T-helper 1 cell treated with Interleukin-12 subunit alpha and Interleukin-12 subunit beta and Interleukin-4 antibody, amounts not matched to agents 30 ng/mL and 1 ng/mL, for 36 hours (primary cell): ENCODE data around the gene PLEKHM3. TPM values are rescaled to one million over a fixed set of nuclear protein-coding genes. Genes with fewer than 3 reads are reported as not detected.

Experiments used
- intact Hi-C: fragments of 100-400 bp; cut with micrococcal nuclease; formaldehyde crosslinking; loops from one replicate; pipeline ENCODE4 v1.15.1; 2024
- total RNA-seq: library from RNA; stranded (reverse); gene quantifications from 2 replicates; pipeline ENCODE4 v1.2.3, GENCODE V29; 2022

The PLEKHM3 gene
- total RNA-seq, 1 donor from 2014 or later, result 6.8 TPM

DNA sequence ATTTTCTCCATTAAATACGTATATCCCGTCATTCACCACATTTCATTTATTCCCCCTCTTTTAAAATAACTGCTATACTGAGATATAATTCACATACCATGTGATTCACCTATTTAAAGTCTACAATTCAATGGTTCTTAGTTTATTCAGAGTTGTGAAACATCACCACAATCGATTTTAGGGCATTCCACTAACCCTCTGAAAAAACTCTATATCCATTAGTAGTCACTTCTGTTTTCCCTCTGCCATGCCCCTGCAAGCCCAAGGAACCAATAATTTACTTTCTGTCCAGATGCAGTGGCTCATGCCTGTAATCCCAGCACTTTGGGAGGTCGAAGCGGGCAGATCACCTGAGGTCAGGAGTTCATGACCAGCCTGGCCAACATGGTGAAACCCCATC lies 160.1 kb downstream of the PLEKHM3 start:
- intact Hi-C loops, result no loop called here

DNA sequence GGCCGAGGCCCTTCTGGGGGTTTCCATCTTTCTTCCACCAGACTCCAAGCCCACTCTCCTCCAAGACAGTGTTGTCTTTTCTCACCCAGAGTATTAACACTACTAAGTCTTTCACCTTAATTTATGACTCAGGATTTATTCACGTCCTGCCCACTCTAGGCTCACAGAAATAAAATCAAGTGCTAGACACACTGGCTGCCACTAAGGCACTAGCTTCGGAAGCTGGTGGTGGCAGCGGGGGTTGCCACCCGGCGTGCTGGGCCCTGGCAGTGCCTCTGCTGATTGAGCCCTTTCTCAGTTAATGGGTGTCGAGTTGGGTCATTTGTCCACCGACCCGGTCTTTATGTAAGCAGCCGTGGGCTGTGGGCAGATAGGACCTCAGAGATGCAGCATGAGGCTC lies 162.0 kb downstream of the PLEKHM3 start:
- intact Hi-C loops, result no loop called here

DNA sequence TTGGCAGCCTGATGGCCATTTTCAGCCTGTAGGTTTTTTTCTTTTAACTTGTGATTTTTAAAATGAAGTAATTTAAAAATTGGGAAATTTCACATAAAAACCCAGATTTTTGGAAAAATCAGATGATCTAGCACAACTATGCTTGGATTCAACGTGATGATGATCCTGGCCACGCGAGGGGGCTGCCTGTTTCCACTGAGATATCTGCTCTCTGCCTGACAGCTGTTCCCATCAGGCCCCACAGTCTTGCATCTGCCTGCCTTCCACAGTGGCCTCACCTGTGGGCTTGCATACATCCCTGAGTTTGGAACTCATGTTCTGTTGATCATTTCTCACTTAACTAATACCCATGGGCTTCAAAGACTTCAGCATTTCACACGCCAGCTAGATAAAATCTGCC lies 163.5 kb downstream of the PLEKHM3 start:
- intact Hi-C loops, result no loop called here

DNA sequence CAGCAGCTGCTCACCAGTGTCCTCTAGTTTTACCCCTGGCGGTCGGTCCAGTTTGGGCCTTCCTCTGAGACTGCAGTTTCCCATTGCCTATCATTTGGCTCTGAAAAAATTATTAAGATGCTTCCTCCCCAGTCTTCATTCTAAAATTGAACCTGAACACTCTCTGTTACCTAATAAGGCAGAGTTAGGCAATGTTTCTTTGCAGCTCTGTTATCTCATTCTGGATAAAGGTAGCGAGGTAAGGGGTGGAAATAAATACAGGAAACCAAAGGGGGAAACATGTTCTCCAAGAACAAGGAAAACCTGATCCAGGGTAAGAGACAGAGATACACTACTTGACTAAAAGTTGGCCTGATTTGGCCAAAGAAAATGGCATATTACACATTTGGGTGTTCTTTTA lies 164.6 kb downstream of the PLEKHM3 start:
- intact Hi-C loops, result no loop called here

DNA sequence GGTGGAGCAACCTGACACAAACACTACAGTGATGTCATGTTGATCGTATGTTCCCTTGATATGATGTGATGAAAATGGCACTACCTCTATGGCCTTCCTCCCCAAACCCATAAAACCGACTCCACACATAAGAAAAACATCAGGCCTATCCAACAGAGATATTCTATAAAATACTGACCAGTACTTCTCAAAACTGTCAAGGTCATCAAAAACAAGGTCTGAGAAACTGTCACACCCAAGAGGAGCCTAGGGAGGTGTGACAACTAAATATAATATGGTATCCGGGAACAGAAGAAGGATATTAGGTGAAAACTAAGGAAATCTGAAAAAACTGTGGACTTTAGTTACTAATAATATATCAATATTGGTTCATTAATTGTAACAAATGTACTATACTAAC lies 169.7 kb downstream of the PLEKHM3 start:
- intact Hi-C loops, result no loop called here

DNA sequence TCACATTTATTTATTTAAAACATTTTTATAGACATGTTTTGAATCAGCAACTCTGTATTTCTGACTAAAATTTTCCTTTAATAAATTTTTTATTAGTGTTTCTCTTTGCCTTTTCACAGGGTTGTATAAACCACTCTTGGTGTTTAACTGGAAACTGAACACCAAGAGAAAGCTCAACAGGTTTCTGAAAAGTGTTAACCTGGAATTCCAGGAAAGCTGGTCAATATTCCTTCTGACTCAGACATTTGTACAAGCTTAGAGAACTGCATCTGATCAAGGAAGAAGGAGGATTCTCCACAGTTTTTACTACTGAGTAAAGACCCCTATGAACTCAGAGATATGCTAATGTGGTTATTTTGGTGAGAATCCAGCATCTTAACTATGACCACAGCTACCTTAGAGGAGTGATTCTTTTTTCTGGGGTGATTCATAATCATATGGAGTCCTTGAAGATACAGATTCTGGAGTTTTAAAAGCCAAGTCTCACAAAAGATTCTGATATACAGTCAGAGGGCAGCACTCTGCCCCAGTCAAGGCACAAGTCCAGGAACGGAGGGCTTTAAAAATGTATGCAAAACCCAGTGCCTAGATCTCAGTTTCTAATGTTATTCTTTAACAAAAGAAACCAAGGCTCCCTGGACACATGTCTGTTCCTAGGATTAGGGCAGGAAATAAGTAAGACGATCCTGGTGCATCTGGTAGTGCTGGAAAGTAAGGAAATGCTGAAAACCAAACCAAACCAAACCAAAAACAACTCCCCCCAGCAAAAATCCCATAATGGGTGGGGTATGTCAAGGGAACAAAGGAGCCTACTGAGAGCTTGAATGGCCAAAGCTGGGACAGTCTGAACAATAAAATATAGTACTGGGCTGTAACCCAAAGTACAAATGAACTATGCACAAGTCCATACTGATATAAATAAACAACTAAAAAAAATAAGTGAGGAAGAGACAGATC lies 170.6 kb downstream of the PLEKHM3 start:
- intact Hi-C loops, result no loop called here

DNA sequence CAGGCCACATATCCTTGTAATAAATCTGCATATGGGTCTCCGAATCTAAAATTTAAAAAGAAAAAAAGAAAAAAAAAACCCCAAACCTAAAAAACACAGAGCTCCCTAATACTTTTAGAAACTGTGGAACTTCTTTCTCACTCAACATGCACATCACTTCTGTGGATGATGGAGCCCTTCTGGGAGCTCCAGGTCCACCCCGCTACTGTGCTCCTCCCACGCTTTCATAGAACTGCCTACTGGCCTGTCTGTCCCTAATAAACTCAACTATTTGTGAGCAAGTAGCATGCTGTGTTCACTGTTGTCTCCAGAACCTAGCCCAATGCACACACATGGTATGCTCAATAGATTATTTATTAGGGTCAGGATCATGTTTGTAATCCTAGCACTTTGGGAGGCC lies 172.5 kb downstream of the PLEKHM3 start:
- intact Hi-C loops, result no loop called here

DNA sequence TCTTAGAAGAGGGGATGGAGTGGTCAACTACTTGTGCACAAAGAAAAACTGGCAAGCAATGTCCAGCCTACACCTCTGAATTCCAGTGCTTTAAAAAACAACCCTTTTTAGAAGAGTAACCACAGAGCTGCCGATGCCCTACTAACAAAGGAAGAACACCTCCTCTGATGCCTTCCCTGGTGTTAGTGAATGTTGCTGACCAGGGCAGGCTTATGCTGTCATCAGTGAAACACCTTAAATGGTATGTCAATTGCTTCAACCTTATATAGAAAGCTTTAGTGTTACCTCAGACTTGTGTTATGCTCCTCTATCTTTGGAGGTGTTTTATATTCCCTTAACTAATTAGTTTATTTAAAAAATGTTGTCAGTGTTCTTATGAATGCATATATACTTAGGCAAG lies 175.9 kb downstream of the PLEKHM3 start:
- intact Hi-C loops, result no loop called here

DNA sequence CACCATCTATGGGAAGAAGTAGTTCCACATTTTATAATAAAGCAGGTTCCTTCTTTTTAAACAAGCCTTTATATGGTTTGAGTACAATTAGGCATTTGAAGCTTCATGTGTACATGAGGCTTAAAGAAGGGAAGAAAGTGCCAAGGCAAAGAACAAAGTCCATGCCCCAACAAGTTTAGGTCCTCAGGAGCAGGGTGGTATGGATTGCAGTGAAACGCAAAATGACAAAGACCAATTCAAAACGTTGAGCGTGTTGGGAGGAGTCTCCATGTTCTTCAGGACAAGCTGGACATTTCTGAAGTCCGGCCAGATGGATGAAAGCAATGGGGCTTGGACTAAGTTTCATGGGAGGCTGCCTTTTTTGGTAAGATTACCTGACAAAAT lies 176.8 kb downstream of the PLEKHM3 start:
- intact Hi-C loops, result no loop called here

DNA sequence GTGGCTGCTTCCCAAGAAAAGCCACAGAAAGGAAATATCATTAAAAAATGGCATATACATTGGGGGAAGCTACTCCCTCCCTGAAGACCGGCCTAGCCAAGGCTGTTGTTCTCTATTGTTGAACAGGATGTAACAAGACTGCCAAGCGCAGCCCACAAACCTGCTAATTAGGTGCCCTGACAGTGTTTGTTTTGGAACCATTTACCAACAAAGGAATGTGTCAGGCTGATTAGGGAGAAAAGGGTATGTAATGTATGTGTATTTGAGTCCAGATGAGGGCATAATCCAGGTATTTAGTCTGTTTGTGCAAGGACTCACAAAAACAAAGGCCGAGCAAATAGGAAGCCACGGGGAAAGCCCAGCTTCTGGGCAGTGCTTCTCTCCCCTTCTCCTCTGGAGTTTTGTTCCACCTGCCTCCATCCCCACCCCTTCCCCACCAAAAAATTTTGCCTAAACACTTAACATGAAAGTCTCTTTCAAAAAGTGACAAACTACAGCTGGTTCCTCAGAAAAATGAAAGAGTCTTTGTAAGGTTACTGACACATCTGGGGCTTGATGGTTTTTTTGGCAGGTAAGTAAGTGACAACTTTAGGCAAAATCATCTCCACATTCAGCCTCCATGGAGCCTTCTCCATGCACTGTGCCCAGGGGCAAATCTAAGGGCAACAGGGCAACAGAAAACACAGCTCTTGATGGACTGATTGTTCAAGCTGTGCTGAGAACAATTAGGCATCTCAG lies 177.4 kb downstream of the PLEKHM3 start:
- intact Hi-C loops, result no loop called here

DNA sequence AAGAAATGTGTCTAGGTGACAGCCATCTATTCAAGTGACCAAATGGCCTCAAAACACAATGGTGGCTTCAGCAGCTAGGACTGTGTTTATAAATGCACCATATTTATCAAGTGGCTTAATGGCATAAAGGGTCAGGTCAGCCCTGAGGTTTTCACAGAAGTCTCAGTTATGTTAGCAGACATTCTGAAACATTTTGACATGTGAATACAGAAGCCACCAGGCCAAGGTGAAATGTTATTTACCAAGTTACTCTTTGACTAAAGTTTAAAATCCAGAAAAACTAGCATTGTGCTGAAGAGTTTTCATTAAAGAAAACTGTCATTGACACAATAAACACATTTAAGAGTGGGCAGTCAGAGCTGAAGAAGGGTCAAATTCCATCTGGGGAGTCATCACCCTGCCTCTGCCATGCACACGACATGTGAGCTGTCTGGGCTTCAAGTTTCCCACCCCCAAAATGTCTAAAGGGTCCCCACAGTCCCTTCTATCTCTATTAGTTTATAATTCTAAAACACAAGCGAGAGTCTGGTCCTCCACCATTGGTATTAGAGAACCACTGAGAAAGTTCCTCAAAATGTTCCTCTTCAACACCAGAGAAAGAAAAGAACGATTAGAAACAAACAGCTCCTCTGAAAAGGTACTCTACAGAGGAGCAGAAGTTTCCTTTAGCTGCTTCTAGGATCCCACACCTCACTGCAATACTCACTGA lies 178.1 kb downstream of the PLEKHM3 start:
- intact Hi-C loops, result no loop called here

DNA sequence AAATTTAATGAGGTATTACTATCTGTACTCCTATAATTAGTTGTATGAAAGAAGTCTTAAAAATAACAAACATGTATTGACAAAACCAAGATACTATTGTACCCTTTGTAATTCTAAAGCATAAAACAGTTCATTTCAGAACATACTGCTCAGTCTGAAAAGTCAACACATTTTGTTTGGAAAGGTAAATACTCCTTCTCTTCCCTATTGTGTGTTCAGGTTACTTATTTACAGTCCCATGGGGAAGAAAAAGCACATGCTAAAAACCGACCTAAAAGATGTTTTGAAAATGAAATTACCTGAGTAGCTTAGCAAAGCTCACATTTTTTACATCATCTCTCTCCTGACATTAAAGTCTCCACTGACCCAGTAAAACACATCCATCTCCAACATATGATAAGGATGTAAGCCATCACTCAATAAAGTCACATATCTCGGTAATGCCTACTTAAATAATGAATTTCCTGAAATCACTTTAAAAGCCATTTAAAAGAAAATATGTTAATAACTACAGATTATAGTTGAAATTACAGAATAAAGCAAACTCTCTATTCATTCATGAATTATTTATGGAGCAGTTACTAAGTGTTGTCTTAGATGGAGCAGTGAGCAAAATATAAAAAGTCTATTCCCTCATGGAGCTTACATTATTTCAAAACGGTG lies 180.0 kb downstream of the PLEKHM3 start:
- intact Hi-C loops, result no loop called here

DNA sequence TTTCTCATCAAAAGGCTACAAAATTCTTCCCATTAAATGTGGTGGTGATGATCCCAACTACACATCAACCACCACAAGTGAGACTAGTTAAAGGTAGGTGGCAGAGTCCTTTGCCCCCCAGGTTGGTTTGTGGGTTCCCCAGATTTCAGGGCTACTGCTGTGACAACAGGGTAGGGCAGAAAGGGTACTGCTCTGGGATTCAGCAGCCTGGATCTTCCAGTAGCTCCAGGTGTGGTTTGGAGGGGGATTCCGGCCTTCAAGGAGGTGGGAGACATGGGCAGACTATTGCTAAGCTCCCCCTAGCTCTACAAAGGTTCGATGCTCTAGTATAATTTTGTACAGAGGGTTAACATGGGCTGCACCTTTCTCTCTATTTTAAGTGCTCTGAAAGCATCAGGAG lies 180.7 kb downstream of the PLEKHM3 start:
- intact Hi-C loops, result no loop called here

DNA sequence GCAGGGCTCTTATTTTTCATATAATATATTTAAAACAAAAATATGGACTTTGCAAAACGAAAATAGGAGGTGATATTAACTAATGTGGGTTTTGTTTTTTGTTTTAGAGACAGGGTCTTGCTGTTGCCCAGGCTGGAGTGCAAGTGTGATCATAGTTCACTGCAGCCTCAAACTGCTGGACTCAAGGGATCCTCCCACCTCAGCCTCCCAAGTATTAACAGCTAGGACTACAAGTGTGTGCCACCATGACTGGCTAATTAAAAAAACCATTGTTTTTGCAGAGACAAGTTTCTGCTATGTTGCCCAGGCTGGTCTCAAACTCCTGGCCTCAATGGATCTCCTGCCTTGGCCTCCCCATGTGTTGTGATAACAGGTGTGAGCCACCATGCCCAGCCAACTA lies 185.2 kb downstream of the PLEKHM3 start:
- intact Hi-C loops, result no loop called here

DNA sequence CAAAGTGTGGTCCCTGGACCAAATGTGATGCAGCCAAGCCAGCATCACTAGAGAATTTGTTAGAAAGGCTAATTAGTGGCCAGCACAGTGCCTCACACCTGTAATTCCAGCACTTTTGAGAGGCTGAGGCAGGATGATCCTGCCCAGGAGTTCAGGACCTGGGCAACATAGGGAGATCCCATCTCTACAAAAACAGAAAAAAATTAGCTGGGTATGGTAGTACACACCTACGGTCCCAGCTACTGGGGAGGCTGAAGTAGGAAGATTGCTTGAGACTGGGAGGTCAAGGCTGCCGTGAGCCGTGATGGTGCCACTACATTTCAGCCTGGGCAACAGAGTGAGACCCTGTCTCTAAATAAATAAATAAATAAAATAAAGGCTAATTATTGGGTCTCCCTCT lies 185.8 kb downstream of the PLEKHM3 start:
- intact Hi-C loops, result no loop called here

DNA sequence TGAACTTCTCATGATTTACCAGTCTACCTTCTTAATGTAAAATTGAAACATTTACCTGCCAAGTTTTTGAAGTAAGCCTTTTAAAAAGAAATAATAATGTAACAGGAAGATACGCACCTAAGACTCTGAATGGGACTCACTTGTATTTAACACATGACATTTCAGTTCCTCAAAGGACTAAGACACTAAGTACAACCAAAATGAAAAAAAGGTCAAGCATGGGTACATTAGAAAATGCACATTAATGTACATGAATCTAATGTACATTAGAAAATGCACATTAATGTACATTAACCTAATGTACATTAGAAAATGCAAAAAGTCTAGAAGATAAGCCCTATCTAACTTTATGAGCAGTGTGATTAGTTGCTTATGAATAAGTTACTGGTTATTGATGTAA lies 186.3 kb downstream of the PLEKHM3 start:
- intact Hi-C loops, result no loop called here

DNA sequence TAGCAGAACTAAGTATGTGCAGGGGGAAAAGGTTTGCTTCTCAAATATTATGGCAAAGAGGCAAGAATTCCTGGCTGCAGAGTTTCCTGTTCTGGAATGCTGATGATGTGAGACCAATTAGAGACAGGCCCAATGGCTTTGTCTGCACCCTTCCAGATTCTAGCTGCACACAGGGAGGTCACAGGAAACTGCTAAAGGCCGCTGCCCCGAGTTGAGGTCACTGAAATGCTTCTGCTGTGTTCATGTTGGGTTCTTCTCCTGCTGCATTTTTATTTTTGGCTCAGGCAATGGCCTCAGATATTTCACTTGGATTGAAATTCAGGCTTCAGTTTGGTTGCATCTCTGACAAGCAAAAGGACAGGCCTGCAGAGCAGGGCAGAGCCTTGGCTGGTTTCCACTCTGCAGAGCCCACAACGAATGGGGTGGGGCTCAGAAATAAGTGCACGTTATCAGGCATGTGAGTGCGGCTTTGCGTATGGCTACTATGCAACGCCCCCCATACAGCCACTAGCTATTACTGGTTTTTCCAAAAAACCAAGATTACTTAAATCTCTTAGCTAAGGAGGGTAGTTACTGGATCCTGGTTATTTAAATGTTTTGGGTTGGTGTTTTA lies 188.7 kb downstream of the PLEKHM3 start:
- intact Hi-C loops, result no loop called here

DNA sequence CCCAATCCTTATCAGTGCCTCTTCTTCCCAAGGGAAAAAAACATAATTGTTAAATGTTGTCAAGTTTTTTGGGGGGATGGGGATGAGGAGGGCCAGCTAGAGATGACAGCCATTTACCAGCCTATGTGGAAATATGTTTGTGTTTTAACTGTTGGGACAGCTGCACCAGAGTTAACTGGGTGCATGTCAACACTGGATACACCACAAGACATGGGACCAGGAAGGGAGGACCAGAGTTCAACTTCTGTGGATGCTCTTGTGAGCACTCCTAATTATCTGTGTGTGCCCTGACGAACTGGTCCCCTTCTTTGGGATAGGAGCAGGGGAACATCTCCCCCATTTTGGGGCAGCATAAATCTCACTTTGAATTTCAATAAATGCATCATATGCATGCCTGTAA lies 189.5 kb downstream of the PLEKHM3 start:
- intact Hi-C loops, result no loop called here

DNA sequence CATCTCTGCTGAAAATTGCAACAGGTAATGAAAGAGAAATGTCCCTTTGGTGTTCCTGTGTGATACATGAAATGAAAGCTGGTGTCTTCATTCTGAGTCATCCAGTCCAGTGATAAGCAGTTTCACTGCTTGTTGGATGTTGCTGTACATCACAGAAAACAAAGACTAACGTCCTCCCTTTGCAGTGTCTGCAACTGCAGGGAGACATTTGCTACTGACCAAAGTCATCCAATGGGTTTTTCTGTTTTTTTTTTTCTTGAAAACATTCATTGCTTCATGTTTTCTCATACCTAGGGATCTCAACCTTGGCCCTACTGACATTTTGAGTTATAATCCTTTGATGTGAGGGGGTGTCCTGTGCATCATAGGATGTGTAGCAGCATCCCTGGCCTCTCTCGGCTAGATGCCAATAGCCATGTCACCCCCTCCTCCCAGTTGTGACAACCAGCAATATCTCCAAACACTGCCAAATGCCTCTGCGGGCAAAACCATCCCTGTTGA lies 192.0 kb downstream of the PLEKHM3 start:
- intact Hi-C loops, result no loop called here

DNA sequence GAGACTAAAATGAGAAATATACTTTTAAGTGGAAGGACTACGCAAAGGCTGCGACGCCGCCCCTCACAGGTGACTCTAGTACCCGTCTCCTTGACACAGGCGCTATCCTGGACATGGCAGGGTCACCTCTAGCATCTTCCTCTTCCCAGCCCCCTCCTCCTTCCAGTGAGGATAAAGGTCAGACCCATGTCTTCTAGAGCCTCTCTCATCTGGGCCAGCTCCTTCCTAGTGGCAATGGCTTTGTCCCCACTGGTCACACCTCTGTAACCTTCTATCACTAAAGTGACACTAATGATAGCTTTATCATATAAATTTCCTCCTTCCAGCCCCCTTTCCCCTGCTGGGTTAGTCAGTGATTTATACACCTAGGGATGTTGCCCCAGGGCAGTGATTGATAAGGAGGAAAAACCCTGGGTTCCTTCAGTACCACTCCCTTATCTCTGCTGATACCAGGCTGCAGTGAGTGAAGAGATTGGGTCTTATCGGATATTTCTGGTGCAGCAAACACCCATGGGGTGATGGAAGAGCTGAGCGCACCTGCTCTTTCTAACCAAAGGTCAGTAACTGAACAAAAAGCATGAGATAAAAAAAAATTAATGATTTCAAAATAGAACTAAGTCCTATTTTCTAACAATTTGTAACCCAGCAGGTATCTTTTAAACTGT lies 193.6 kb downstream of the PLEKHM3 start:
- intact Hi-C loops, result no loop called here
